ENCODE data around the gene CAMTA1. TPM values are rescaled to one million over a fixed set of nuclear protein-coding genes. Genes with fewer than 3 reads are reported as not detected.
A peak's percentile ranks its signal among the peaks of the same experiment; 100 is the strongest.

Gene CAMTA1
- total and polyA plus RNA-seq, 4 donors, result 18.0 to 93.5 (median 35.8) TPM

GRCh38 chr1:7375781-7376660 lies 590.8 kb downstream of the CAMTA1 start:
- Histone ChIP-seq H3K9ac (ENCODE audit: low read depth in 1 of 2, low read length in 2 of 2) (no peak overlapping the region), H3K4me3 (ENCODE audit: low read depth in 1 of 3, low read length in 3 of 3) (no peak overlapping the region), H3K27me3 (ENCODE audit: control insufficient read depth in 4 of 4, insufficient read depth in 4 of 4, low read length in 3 of 4) (no peaks in the 10 kb centered on the region), H3K4me1 (ENCODE audit: control insufficient read depth in 4 of 4, insufficient read depth in 4 of 4, low read length in 3 of 4) (no peaks in the 10 kb centered on the region), H3K9me3 (ENCODE audit: control insufficient read depth in 4 of 4, low read length in 3 of 4) (no peaks in the 10 kb centered on the region), H3K36me3 (ENCODE audit: control insufficient read depth in 4 of 4, insufficient read depth in 3 of 4, low read depth in 1 of 4, low read length in 3 of 4) (no peaks in the 10 kb centered on the region), H3K27ac (ENCODE audit: low read depth in 1 of 2, low read length in 2 of 2) (no peak overlapping the region)
- peak; percentile 10 for DNase-seq (ENCODE audit: low spot score)
- 95% methylated on average over 9 of the region's 9 CpGs for WGBS
- no peak for TF ChIP-seq ATF3 (IDR thresholded peaks at IDR 0.05)
- TF ChIP-seq HNF4A (conservative IDR thresholded peaks at IDR 0.05), result no peak
- no peak for TF ChIP-seq MAX (IDR thresholded peaks at IDR 0.05)
- TF ChIP-seq TAF1 (conservative IDR thresholded peaks at IDR 0.05), result no peak
- TF ChIP-seq YY1 (IDR thresholded peaks at IDR 0.05), result no peak

- TF ChIP-seq ATF3 (IDR thresholded peaks at IDR 0.05) (no peak), FOXA1 (IDR thresholded peaks at IDR 0.05) (no peak), NR2F2 (IDR thresholded peaks at IDR 0.05) (no peak), HNF4A (conservative IDR thresholded peaks at IDR 0.05) (no peak), FOXA2 (IDR thresholded peaks at IDR 0.05) (no peak), TAF1 (conservative IDR thresholded peaks at IDR 0.05) (no peak), RXRA (IDR thresholded peaks at IDR 0.05) (no peak), EGR1 (IDR thresholded peaks at IDR 0.05; ENCODE audit: low read depth in 2 of 2) (no peak), RAD21 (IDR thresholded peaks at IDR 0.05) (no peak)
- H3K27ac ChIP-seq (ENCODE audit: low read depth in 1 of 2, low read length in 2 of 2), result no peak overlapping the region
- H3K9me3 ChIP-seq (ENCODE audit: control insufficient read depth in 4 of 4, low read length in 3 of 4), result no peaks in the 10 kb centered on the region
- DNase-seq (ENCODE audit: low spot score), result peak; percentile 9
- H3K4me1 ChIP-seq (ENCODE audit: control insufficient read depth in 4 of 4, insufficient read depth in 4 of 4, low read length in 3 of 4), result no peaks in the 10 kb centered on the region
- H3K9ac ChIP-seq (ENCODE audit: low read depth in 1 of 2, low read length in 2 of 2), result no peak overlapping the region
- no peaks in the 10 kb centered on the region for H3K27me3 ChIP-seq (ENCODE audit: control insufficient read depth in 4 of 4, insufficient read depth in 4 of 4, low read length in 3 of 4)
- no peaks in the 10 kb centered on the region for H3K36me3 ChIP-seq (ENCODE audit: control insufficient read depth in 4 of 4, insufficient read depth in 3 of 4, low read depth in 1 of 4, low read length in 3 of 4)
- H3K4me3 ChIP-seq (ENCODE audit: low read depth in 1 of 3, low read length in 3 of 3), result no peak overlapping the region
- 96% methylated on average over 4 of the region's 4 CpGs for WGBS
Observed at GRCh38 chr1:7376676-7377075, 591.4 kb downstream of the CAMTA1 start.

- Histone ChIP-seq H3K27ac (ENCODE audit: low read depth in 1 of 2, low read length in 2 of 2) (no peak overlapping the region), H3K27me3 (ENCODE audit: control insufficient read depth in 4 of 4, insufficient read depth in 4 of 4, low read length in 3 of 4) (no peaks in the 10 kb centered on the region), H3K9me3 (ENCODE audit: control insufficient read depth in 4 of 4, low read length in 3 of 4) (no peaks in the 10 kb centered on the region), H3K4me3 (ENCODE audit: low read depth in 1 of 3, low read length in 3 of 3) (no peak overlapping the region), H3K36me3 (ENCODE audit: control insufficient read depth in 4 of 4, insufficient read depth in 3 of 4, low read depth in 1 of 4, low read length in 3 of 4) (no peaks in the 10 kb centered on the region), H3K4me1 (ENCODE audit: control insufficient read depth in 4 of 4, insufficient read depth in 4 of 4, low read length in 3 of 4) (no peaks in the 10 kb centered on the region), H3K9ac (ENCODE audit: low read depth in 1 of 2, low read length in 2 of 2) (no peak overlapping the region)
- no peak for DNase-seq (ENCODE audit: low spot score)
- WGBS, result 91% methylated on average over 14 of the region's 14 CpGs
- TF ChIP-seq HNF4A (conservative IDR thresholded peaks at IDR 0.05) (no peak), CTCF (IDR thresholded peaks at IDR 0.05; ENCODE audit: low read depth, low read length, missing input control) (no peak), RXRA (IDR thresholded peaks at IDR 0.05) (no peak), FOXA1 (IDR thresholded peaks at IDR 0.05) (no peak), HNF4G (IDR thresholded peaks at IDR 0.05) (no peak), YY1 (IDR thresholded peaks at IDR 0.05) (no peak), JUND (IDR thresholded peaks at IDR 0.05) (no peak), EGR1 (IDR thresholded peaks at IDR 0.05; ENCODE audit: low read depth in 2 of 2) (no peak), NR2F2 (IDR thresholded peaks at IDR 0.05) (no peak), REST (IDR thresholded peaks at IDR 0.05) (no peak), SP1 (IDR thresholded peaks at IDR 0.05) (no peak), MAX (IDR thresholded peaks at IDR 0.05) (no peak), ATF3 (IDR thresholded peaks at IDR 0.05) (no peak)
Observed at GRCh38 chr1:7378346-7379130, 593.3 kb downstream of the CAMTA1 start.

Data from liver (tissue), 9 donors.